HG02938 (cell line): Measurements from ENCODE around the gene PLOD3.
"Not testable (repeated sequence)": the region's sequence is repeated elsewhere in the genome, so short reads cannot be mapped to it uniquely, and the experiment has no call there.

ENCODE experiments used
- ATAC-seq: cut with Tn5 transposase; IDR thresholded peaks from one replicate; pipeline ENCODE4 v1.9.1; 2021; ENCODE audit warnings: mild to moderate bottlenecking, moderate library complexity; ENCODE audit not compliant: unreplicated experiment

PLOD3 gene

DNA sequence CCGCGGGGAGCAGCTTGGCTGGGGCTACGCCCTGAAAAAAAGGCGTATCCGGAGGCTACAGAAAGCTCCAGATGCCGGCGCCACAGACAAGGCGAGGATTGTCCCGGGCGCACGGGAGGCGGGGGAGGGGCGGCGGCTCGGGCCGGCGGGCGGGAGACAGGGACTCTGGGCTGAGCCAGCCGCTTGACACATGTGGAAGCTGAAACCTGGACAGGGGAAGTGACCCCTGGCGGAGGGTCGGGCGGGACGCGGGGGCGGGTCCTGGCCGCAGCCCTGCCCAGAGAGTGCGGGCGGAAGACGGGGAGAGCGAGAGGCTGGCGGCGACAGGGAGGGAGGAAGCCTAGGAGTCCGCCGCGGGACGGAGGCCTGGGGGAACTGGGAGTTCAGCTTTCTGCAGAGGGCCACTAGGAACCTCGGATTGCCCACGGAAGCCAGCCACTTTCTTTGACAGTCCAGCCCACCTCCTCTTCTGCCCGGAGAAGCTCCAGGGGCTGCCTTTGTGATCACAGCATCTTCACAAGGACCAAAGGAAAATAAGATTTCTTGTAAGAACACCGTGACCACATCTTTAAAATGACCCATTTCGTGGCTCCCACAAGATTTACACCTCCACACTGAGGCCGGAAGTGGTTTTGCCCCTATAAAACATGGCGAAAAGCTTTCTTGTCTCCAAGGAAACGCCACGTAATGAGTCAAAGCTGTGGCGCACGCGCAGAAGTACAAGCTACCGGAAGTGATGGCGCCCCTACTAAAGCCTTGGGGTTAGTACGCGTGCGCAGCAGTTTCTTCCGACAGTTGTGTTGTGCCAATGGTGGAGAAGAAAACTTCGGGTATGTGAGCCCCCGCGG lies at the start of gene PLOD3, which contains the start of gene ZNHIT1:
PLOD3 (minus strand) TSS at position 194 of the 848 bp plus-strand sequence. CDS start 307 bp downstream, outside the sequence.
ZNHIT1 (plus strand) TSS at position 778 of the 848 bp plus-strand sequence; CDS start at position 809, 31 bp downstream.
- peak; percentile 55 for ATAC-seq

- no peak for ATAC-seq
These were observed 48.5 kb upstream of the PLOD3 start for GRCh38 chr7:101265622-101266516.

DNA sequence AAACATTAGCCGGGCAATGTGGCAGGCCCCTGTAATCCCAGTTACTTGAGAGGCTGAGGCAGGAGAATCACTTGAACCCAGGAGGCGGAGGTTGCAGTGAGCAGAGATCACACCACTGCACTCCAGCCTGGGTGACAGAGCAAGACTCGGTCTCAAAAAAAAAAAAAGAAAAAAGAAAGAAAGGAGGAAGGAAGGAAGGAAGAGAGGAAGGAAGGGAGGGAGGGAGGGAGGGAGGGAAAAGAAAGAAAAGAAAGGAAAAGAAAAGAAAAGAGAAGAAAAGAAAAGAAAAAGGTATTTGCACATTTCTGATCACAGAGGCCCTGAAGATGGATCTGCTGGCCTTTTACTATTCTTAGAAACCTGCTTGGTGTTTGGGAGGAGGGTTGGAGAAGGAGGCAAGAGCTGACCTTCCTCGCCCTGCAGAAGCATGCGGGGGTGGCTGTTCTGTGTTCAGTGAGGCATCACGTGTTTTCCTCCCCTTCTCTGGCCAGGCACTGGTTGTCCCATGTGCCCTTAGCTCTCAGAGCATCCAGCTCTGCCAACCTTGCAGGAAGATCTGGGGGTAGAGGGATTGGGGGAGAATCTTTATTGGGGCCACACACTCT lies 46.8 kb upstream of the PLOD3 start:
- not testable (repeated sequence) for ATAC-seq

DNA sequence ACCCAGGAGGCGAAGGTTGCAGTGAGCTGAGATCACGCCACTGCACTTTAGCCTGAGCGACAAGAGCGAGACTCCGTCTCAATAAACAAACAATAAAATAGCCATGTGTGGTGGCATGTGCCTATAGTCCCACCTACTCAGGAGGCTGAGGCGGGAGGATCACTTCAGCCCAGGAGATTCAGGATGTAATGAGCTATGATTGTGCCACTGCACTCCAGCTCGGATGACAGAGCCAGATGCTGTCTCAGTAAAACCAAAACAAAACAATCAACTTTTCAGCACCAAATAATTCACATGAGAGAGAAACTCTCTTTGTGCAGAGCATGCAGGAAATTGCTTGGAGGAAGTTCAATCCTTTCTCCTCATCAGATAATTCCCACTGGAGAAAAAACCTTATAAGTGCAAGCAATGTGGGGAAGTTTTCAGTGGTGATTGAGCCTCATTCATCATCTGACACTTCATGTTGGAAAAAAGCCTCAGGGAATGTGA lies 40.9 kb upstream of the PLOD3 start:
- ATAC-seq = no peak

DNA sequence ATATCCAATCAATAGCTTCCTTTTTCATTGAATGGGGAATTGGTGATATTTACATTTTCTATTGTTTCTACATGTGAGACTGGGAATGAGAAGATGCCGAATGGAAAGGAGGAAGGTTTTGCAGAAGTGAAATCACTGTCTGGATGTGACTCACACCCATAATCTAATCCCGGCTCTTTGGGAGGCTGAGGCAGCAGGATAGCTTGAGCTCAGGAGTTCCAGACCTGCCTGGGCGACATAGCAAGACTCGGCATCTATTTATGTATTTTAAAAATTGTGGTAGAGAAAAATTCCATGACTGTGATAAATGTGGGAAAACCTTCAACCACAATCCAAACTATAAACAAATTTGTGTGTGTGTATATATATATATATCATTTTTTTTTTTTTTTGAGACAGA lies 38.4 kb upstream of the PLOD3 start:
- no peak for ATAC-seq

GRCh38 chr7:101253199-101253598 lies 35.8 kb upstream of the PLOD3 start:
- ATAC-seq = not testable (repeated sequence)

GRCh38 chr7:101251871-101252659 lies 34.7 kb upstream of the PLOD3 start:
- ATAC-seq = peak; percentile 96

DNA sequence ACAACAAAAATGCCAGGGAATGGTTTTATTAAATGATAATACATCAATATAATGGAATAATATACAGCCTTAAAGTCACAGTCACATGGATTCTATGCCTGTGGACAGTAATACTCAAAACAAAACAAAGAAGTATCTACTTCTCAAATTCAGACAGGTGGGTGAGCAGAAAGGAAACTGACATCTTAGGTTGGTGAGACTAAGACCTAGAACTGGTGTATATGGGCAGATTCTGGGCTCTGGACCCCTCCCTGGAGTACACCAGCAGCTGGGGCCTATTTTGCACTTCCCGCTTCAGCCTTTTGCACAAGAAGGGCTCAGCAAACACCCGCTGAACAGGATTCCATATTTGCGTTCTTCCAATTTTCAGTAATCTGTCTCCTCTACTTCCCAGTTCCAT lies 32.9 kb upstream of the PLOD3 start:
- no peak for ATAC-seq

- no peak for ATAC-seq
These were observed 30.9 kb upstream of the PLOD3 start for GRCh38 chr7:101248276-101248675.

- ATAC-seq = peak; percentile 1
These were observed 27.8 kb upstream of the PLOD3 start for GRCh38 chr7:101245147-101245668.

DNA sequence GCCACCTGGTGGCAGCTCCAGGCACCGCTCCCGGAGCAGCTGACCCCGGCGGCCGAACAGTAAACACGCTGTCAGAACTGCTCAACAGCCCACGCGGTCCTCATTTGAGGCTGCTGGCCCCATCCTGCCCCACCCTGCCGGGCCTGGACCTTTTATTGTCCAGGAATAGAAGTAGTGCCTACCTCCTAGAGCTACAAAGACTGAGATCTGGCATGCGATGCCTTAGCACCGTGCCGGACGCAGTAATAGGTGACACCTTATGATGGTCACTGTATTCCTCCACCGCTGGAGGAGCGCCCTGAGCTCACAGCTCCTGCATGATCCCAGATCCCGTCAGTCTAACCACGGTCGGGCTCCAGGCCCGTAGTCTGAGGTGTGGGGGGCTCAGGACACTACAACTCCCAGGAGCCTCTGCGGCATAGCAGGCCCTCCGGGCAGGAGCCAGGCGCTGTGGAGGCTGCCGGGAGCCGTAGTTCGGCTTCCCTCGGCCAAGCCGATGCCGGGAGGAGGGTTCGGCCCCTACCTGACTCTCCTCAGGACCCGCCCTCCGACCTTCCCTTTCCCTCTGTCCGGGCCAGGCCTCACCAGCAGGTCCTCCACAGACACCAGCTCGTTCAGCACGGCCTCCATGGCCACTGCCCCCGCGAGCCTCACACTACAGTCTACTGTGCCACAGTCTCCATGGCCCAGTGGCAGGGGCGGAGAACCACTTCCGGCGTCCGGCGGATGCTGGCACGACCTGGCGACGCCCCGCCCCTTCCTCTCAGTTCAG lies 27.2 kb upstream of the PLOD3 start, which contains the start of gene FIS1:
FIS1 (minus strand) TSS at position 707 of the 772 bp plus-strand sequence; CDS start at position 630, 77 bp downstream.
- peak; percentile 90 for ATAC-seq

- ATAC-seq = no peak
These were observed 26.4 kb upstream of the PLOD3 start for GRCh38 chr7:101243646-101244374.

GRCh38 chr7:101241443-101242349 lies 24.3 kb upstream of the PLOD3 start:
- ATAC-seq = no peak

GRCh38 chr7:101241015-101241363 lies 23.6 kb upstream of the PLOD3 start:
- ATAC-seq = no peak

DNA sequence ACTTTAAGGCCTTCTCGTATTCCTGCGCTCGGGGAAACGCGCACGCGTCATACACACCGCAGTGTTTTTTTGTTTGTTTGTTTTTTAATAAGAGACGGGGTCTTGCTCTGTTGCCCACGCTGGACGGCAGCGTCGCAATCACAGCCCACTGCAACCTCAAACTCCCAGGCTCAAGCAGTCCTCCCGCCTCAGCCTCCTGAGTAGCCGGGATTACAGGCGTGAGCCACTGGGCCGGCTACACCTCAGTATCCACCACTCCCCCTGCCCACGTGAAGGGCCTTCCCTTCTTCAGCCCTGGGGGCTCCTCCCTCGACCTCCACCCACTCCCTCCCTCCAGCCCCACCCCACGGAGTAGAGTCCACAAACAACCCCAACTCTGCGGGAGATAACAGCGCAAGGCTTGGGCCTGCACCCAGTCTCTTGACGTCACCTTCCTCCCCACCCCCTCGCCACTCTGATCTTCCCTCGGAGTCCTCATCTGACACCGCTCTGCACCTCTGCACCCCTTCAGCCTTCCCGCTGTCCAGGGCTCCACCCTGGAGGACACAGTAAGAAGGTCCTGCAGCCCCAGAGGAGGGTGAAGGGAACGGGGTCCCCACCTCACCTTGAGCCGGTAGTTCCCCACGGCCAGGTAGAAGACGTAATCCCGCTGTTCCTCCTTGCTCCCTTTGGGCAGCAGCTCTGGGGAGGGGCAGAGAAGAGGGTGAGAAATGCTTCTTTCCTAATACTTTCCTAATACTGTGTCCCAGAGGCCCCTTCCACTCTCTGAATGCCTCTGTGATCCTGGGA lies 23.0 kb upstream of the PLOD3 start:
- no peak for ATAC-seq

DNA sequence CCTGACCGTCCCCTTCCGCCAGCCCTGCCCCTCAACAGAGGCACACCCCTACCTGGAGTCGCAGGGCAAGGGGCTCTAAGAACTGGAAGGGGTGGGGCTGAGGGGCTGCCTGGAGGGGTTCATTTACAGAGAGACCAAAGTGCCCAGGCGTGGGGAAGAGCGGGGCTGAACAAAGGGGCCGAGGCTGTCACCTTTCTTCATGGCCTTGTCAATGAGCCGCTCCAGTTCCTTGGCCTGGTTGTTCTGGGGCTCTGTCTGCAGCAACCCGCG lies 22.5 kb upstream of the PLOD3 start:
- no peak for ATAC-seq
